ENCODE data around the gene CATSPER3.

DNA sequence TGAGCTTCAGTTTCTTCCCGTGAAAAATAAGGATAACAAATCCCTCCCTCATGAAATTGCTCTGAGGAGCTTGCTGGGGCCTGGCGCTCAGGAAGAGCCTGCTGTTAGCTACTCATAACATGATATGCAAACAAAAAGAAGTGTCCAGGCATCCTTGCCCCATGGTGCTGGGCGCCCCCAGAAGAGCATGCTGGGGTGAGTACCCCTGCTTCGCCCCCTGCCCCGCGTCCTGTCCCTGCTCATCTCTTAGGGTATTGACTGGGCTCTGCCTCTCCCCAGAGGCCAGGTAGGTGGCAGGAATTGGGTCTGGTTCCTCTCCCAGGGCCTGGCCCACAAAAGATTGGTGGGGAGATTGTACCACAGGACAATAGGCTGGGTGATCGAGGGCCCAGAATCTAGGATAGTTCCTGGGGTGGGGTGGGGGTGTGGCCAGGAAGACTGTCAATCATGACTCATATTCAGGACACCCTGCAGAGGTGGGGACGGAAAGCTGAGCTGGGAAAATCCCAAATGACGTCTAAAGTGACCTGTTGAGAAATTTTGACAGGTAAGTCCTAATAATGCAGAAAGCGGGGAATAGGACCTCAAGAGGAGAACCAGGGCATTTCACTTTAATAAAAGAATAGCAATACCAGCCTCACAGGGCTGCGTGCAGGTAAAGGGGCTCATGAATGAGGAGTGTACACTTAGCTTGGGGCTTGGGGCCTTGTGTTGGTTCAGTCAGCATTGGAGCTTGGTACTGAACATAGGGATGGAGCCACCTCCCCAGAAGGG, 57.4 kb downstream of the CATSPER3 start:
- TF ChIP-seq, protein P1, sequence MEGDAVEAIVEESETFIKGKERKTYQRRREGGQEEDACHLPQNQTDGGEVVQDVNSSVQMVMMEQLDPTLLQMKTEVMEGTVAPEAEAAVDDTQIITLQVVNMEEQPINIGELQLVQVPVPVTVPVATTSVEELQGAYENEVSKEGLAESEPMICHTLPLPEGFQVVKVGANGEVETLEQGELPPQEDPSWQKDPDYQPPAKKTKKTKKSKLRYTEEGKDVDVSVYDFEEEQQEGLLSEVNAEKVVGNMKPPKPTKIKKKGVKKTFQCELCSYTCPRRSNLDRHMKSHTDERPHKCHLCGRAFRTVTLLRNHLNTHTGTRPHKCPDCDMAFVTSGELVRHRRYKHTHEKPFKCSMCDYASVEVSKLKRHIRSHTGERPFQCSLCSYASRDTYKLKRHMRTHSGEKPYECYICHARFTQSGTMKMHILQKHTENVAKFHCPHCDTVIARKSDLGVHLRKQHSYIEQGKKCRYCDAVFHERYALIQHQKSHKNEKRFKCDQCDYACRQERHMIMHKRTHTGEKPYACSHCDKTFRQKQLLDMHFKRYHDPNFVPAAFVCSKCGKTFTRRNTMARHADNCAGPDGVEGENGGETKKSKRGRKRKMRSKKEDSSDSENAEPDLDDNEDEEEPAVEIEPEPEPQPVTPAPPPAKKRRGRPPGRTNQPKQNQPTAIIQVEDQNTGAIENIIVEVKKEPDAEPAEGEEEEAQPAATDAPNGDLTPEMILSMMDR (IDR thresholded peaks at IDR 0.05): no peak
- TF ChIP-seq ZNF263 (CRISPR knock-in tag; IDR thresholded peaks at IDR 0.05; ENCODE audit: low read depth): no peak
- TF ChIP-seq, protein P2, sequence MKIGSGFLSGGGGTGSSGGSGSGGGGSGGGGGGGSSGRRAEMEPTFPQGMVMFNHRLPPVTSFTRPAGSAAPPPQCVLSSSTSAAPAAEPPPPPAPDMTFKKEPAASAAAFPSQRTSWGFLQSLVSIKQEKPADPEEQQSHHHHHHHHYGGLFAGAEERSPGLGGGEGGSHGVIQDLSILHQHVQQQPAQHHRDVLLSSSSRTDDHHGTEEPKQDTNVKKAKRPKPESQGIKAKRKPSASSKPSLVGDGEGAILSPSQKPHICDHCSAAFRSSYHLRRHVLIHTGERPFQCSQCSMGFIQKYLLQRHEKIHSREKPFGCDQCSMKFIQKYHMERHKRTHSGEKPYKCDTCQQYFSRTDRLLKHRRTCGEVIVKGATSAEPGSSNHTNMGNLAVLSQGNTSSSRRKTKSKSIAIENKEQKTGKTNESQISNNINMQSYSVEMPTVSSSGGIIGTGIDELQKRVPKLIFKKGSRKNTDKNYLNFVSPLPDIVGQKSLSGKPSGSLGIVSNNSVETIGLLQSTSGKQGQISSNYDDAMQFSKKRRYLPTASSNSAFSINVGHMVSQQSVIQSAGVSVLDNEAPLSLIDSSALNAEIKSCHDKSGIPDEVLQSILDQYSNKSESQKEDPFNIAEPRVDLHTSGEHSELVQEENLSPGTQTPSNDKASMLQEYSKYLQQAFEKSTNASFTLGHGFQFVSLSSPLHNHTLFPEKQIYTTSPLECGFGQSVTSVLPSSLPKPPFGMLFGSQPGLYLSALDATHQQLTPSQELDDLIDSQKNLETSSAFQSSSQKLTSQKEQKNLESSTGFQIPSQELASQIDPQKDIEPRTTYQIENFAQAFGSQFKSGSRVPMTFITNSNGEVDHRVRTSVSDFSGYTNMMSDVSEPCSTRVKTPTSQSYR (CRISPR knock-in tag; IDR thresholded peaks at IDR 0.05): no peak
- no peak for TF ChIP-seq SP1 (CRISPR knock-in tag; conservative IDR thresholded peaks at IDR 0.05)
- no peak for TF ChIP-seq ZNF138 (CRISPR knock-in tag; conservative IDR thresholded peaks at IDR 0.05)
- no peak for TF ChIP-seq NR2C2 (CRISPR knock-in tag; IDR thresholded peaks at IDR 0.05)
- TF ChIP-seq, protein P3, sequence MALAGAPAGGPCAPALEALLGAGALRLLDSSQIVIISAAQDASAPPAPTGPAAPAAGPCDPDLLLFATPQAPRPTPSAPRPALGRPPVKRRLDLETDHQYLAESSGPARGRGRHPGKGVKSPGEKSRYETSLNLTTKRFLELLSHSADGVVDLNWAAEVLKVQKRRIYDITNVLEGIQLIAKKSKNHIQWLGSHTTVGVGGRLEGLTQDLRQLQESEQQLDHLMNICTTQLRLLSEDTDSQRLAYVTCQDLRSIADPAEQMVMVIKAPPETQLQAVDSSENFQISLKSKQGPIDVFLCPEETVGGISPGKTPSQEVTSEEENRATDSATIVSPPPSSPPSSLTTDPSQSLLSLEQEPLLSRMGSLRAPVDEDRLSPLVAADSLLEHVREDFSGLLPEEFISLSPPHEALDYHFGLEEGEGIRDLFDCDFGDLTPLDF (CRISPR knock-in tag; IDR thresholded peaks at IDR 0.05): no peak
- no peak for TF ChIP-seq GRHL2 (CRISPR knock-in tag; IDR thresholded peaks at IDR 0.05; ENCODE audit: insufficient replicate concordance, severe bottlenecking)
- no peak for TF ChIP-seq TCF7 (CRISPR knock-in tag; IDR thresholded peaks at IDR 0.05; ENCODE audit: low read depth)
- TF ChIP-seq CREB1 (CRISPR knock-in tag; IDR thresholded peaks at IDR 0.05): no peak

Data from WTC11 (cell line).